ENCODE measurements around the gene MROH2A.

The MROH2A gene

GRCh38 chr2:233811087-233811486 lies 33.0 kb downstream of the MROH2A start:
- DNase-seq (ENCODE audit: low read depth, low spot score): no peak
- Histone ChIP-seq H3K27ac (no peak overlapping the region), H3K9ac (ENCODE audit: insufficient read length) (no peak overlapping the region), H3K9me3 (ENCODE audit: low read depth, low read length) (no peaks in the 10 kb centered on the region), H3K4me3 (no peak overlapping the region), H3K36me3 (ENCODE audit: insufficient read depth, low read length) (peaks cover 8% of the 10 kb centered on the region; the same call in 1 of the 2 replicates)
- TF ChIP-seq EZH2 (IDR thresholded peaks at IDR 0.05) (no peak), POLR2AphosphoS5 (IDR thresholded peaks at IDR 0.05; ENCODE audit: borderline replicate concordance, low read depth, low read length) (no peak), FOXP2 (optimal IDR thresholded peaks at IDR 0.05; ENCODE audit: control extremely low read depth, extremely low read length, insufficient read depth) (no peak)

- H3K27ac ChIP-seq: no peak overlapping the region
- TF ChIP-seq EZH2 (IDR thresholded peaks at IDR 0.05): no peak
- no peak for TF ChIP-seq FOXP2 (optimal IDR thresholded peaks at IDR 0.05; ENCODE audit: control extremely low read depth, extremely low read length, insufficient read depth)
- no peak for TF ChIP-seq POLR2AphosphoS5 (IDR thresholded peaks at IDR 0.05; ENCODE audit: borderline replicate concordance, low read depth, low read length)
- no peak overlapping the region for H3K9ac ChIP-seq (ENCODE audit: insufficient read length)
- H3K9me3 ChIP-seq (ENCODE audit: low read depth, low read length): no peaks in the 10 kb centered on the region
- DNase-seq (ENCODE audit: low read depth, low spot score): no peak
- H3K4me3 ChIP-seq: no peak overlapping the region
- peaks cover 11% of the 10 kb centered on the region; the same call in 1 of the 2 replicates for H3K36me3 ChIP-seq (ENCODE audit: insufficient read depth, low read length)
Measured at GRCh38 chr2:233811732-233812131, 33.6 kb downstream of the MROH2A start.

DNA sequence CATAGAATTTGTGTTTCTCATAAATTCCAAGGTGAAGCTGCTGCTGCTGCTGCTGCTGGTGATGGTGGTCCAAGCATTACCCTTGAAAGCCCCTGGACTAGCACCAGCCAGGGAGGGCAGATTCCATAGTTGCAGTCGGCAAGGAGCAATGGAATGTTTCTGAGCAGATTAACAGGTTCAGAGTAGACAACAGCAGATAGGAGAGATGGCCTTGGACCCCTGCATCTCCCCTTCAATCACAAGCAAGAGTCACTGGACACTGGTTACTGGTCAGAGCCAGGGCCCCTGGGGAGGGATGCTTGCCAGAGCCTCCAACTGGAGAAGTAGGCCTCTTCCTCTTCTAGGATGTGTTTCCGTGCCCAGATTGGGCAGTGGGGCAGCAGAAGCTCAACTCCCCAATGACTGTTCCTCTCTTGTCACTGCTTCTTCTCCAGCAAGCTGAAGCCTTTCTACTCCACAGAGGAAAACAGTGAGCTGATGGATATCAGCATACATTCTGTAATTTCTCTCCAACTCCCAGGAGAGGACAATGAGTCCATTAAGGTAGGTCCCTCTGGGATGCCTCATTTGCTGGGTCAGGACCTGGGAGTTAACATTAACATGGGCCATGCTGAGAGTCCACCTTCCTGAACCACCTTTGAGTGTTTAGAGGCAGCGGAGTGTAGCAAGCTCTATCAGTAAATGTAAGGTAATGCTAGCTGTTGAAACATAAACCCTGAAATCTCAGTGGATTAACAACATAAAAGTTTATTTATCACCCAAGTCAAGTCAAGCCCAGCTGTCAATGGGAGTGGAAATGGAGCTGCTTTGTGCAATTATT lies 35.3 kb downstream of the MROH2A start:
- TF ChIP-seq EZH2 (IDR thresholded peaks at IDR 0.05) (no peak), FOXP2 (optimal IDR thresholded peaks at IDR 0.05; ENCODE audit: control extremely low read depth, extremely low read length, insufficient read depth) (no peak), POLR2AphosphoS5 (IDR thresholded peaks at IDR 0.05; ENCODE audit: borderline replicate concordance, low read depth, low read length) (no peak; the same call in 1 of the 2 replicates)
- Histone ChIP-seq H3K27ac (no peak overlapping the region), H3K4me3 (no peak overlapping the region), H3K9me3 (ENCODE audit: low read depth, low read length) (no peaks in the 10 kb centered on the region), H3K9ac (ENCODE audit: insufficient read length) (no peak overlapping the region), H3K36me3 (ENCODE audit: insufficient read depth, low read length) (peaks cover 11% of the 10 kb centered on the region; the same call in 1 of the 2 replicates)
- DNase-seq (ENCODE audit: low read depth, low spot score): no peak

- Histone ChIP-seq H3K9me3 (ENCODE audit: low read depth, low read length) (no peaks in the 10 kb centered on the region), H3K36me3 (ENCODE audit: insufficient read depth, low read length) (peaks cover 11% of the 10 kb centered on the region; the same call in 1 of the 2 replicates), H3K4me3 (no peak overlapping the region), H3K27ac (no peak overlapping the region), H3K9ac (ENCODE audit: insufficient read length) (no peak overlapping the region)
- 0 out of 2 replicates have a peak, but pooled peaks have one; percentile 15 for TF ChIP-seq POLR2AphosphoS5 (IDR thresholded peaks at IDR 0.05; ENCODE audit: borderline replicate concordance, low read depth, low read length)
- no peak for TF ChIP-seq EZH2 (IDR thresholded peaks at IDR 0.05)
- DNase-seq (ENCODE audit: low read depth, low spot score): no peak
Measured at GRCh38 chr2:233814056-233814835, 36.1 kb downstream of the MROH2A start.

- no peaks in the 10 kb centered on the region for H3K9me3 ChIP-seq (ENCODE audit: low read depth, low read length)
- no peak overlapping the region for H3K4me3 ChIP-seq
- no peak for DNase-seq (ENCODE audit: low read depth, low spot score)
- TF ChIP-seq POLR2AphosphoS5 (IDR thresholded peaks at IDR 0.05; ENCODE audit: borderline replicate concordance, low read depth, low read length): no peak
- TF ChIP-seq FOXP2 (optimal IDR thresholded peaks at IDR 0.05; ENCODE audit: control extremely low read depth, extremely low read length, insufficient read depth): no peak
- no peak for TF ChIP-seq EZH2 (IDR thresholded peaks at IDR 0.05)
- H3K9ac ChIP-seq (ENCODE audit: insufficient read length): no peak overlapping the region
- H3K27ac ChIP-seq: no peak overlapping the region
- peaks cover 11% of the 10 kb centered on the region; the same call in 1 of the 2 replicates for H3K36me3 ChIP-seq (ENCODE audit: insufficient read depth, low read length)
Measured at GRCh38 chr2:233815861-233816260, 37.7 kb downstream of the MROH2A start.

- H3K36me3 ChIP-seq (ENCODE audit: insufficient read depth, low read length): peaks cover 11% of the 10 kb centered on the region; the same call in 1 of the 2 replicates
- no peak overlapping the region for H3K27ac ChIP-seq
- no peak for DNase-seq (ENCODE audit: low read depth, low spot score)
- H3K4me3 ChIP-seq: no peak overlapping the region
- no peak overlapping the region for H3K9ac ChIP-seq (ENCODE audit: insufficient read length)
- TF ChIP-seq EZH2 (IDR thresholded peaks at IDR 0.05) (no peak), POLR2AphosphoS5 (IDR thresholded peaks at IDR 0.05; ENCODE audit: borderline replicate concordance, low read depth, low read length) (no peak), FOXP2 (optimal IDR thresholded peaks at IDR 0.05; ENCODE audit: control extremely low read depth, extremely low read length, insufficient read depth) (no peak)
- no peaks in the 10 kb centered on the region for H3K9me3 ChIP-seq (ENCODE audit: low read depth, low read length)
Measured at GRCh38 chr2:233816334-233816733, 38.2 kb downstream of the MROH2A start.

DNA sequence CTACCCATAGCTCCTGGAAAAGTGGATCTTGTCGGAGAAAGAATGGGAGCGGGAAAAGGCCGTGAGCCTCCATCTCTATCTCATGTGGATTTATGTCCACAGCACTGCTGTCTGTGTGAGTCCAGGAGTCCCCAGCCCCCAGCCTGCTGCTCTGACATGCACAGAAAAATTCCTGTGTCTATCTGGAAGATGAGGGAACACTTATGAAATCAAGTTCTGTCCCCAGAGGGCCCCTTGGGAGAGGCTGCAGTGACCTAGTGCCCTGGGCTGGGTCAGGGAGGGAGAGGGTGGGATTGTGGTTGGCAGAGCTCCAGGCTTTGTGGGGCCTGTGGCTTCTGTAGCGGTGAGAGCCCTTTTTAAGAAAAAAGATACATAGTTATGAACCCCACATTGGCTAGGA lies 38.6 kb downstream of the MROH2A start:
- no peak overlapping the region for H3K4me3 ChIP-seq
- no peak overlapping the region for H3K9ac ChIP-seq (ENCODE audit: insufficient read length)
- DNase-seq (ENCODE audit: low read depth, low spot score): no peak
- H3K9me3 ChIP-seq (ENCODE audit: low read depth, low read length): no peaks in the 10 kb centered on the region
- TF ChIP-seq FOXP2 (optimal IDR thresholded peaks at IDR 0.05; ENCODE audit: control extremely low read depth, extremely low read length, insufficient read depth): no peak
- TF ChIP-seq EZH2 (IDR thresholded peaks at IDR 0.05): no peak
- no peak overlapping the region for H3K27ac ChIP-seq
- H3K36me3 ChIP-seq (ENCODE audit: insufficient read depth, low read length): peaks cover 11% of the 10 kb centered on the region; the same call in 1 of the 2 replicates

- H3K9me3 ChIP-seq (ENCODE audit: low read depth, low read length): no peaks in the 10 kb centered on the region
- no peak for DNase-seq (ENCODE audit: low read depth, low spot score)
- H3K27ac ChIP-seq: no peak overlapping the region
- H3K9ac ChIP-seq (ENCODE audit: insufficient read length): no peak overlapping the region
- no peak overlapping the region for H3K4me3 ChIP-seq
- no peak for TF ChIP-seq EZH2 (IDR thresholded peaks at IDR 0.05)
- TF ChIP-seq FOXP2 (optimal IDR thresholded peaks at IDR 0.05; ENCODE audit: control extremely low read depth, extremely low read length, insufficient read depth): no peak
- no peak for TF ChIP-seq POLR2AphosphoS5 (IDR thresholded peaks at IDR 0.05; ENCODE audit: borderline replicate concordance, low read depth, low read length)
- peaks cover 11% of the 10 kb centered on the region; the same call in 1 of the 2 replicates for H3K36me3 ChIP-seq (ENCODE audit: insufficient read depth, low read length)
Measured at GRCh38 chr2:233817361-233817911, 39.3 kb downstream of the MROH2A start.

Data from SK-N-MC (cell line).